Stomach (tissue), 4 donors: ENCODE measurements around the gene SERPINA4.

Experiments used
- CTCF ChIP-seq, 7 experiments: fragments of 450-650 bp in 4 of 7; fragments of 200-600 bp in 3 of 7; sonication (generic) in 3 of 7; IDR thresholded peaks; one replicate each; pipeline ENCODE4 v1.5.1; 2016 to 2019; ENCODE audit warnings: antibody characterized with exemption in 7 of 7, control low read depth in 2 of 7, mild to moderate bottlenecking in 1 of 7
- EP300 ChIP-seq: sonication (generic); formaldehyde crosslinking; IDR thresholded peaks from one replicate; pipeline ENCODE4 v1.6.1; 2017; ENCODE audit warnings: antibody characterized with exemption
- POLR2A ChIP-seq, 4 donors: fragments of 450-650 bp; IDR thresholded peaks; one replicate each; pipeline ENCODE4 v1.6.1; 2016; ENCODE audit warnings: antibody characterized with exemption in 4 of 4, control low read depth in 2 of 4, mild to moderate bottlenecking in 1 of 4, moderate library complexity in 1 of 4

- TF ChIP-seq POLR2A (IDR thresholded peaks at IDR 0.05), result no peak
- TF ChIP-seq CTCF (IDR thresholded peaks at IDR 0.05), result no peak
- no peak for TF ChIP-seq EP300
These were observed 24.4 kb upstream of the SERPINA4 start for GRCh38 chr14:94536836-94537235.
